ENCODE results near the gene OR1L8.
"Not testable (repeated sequence)": the region's sequence is repeated elsewhere in the genome, so short reads cannot be mapped to it uniquely, and the experiment has no call there.

DNA sequence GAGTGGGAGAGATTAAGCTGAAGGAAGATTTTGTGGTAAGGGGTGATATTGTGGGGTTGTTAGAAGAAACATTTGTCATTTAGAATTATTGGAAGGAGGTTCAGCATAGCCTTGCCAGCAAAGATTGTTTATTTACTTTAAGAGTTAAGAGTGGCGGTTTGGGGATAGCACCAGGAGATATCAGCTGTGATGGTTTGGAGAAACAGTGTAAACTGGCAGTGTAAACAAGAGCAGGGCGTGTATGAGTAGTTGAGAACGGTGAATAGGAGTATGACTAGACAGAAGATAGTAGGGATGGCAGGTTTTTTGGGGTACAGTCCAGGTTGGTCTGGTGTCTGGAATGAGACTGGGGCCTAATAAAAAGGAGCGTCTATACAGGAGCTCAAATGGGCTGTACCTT is 52.0 kb downstream of the OR1L8 start:
- TF ChIP-seq, protein P1, sequence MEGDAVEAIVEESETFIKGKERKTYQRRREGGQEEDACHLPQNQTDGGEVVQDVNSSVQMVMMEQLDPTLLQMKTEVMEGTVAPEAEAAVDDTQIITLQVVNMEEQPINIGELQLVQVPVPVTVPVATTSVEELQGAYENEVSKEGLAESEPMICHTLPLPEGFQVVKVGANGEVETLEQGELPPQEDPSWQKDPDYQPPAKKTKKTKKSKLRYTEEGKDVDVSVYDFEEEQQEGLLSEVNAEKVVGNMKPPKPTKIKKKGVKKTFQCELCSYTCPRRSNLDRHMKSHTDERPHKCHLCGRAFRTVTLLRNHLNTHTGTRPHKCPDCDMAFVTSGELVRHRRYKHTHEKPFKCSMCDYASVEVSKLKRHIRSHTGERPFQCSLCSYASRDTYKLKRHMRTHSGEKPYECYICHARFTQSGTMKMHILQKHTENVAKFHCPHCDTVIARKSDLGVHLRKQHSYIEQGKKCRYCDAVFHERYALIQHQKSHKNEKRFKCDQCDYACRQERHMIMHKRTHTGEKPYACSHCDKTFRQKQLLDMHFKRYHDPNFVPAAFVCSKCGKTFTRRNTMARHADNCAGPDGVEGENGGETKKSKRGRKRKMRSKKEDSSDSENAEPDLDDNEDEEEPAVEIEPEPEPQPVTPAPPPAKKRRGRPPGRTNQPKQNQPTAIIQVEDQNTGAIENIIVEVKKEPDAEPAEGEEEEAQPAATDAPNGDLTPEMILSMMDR (IDR thresholded peaks at IDR 0.05) = not testable (repeated sequence)
- TF ChIP-seq POLR2AphosphoS5 (IDR thresholded peaks at IDR 0.05) = not testable (repeated sequence)

All from stomach (tissue), 4 donors.